Measurements from ENCODE around the gene CD40LG. TPM values are rescaled to one million over a fixed set of nuclear protein-coding genes. Genes with fewer than 3 reads are reported as not detected.

CD40LG gene
- polyA plus RNA-seq, 4 donors, result 0.34 to 0.97 (median 0.45) TPM; not detected in 1

DNA sequence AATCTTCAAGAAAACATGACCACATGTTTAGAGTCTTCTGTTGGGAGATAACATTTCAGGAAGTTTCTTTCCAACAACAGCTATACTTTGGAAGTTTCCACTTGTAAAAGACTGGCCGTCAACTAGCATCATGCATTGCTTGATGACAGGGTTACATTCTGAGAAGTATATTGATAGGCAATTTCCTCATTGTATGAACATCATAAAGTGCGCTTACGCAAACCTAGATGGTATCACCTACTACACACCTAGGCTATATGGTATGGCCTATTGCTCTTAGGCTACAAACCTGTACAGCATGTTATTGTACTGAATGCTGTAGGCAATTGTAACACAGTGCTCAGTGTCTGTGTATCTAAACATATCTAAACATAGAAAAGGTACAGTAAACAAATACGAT is 25.4 kb upstream of the CD40LG start:
- no peaks in the 10 kb centered on the region for H3K9me3 ChIP-seq (ENCODE audit: control insufficient read depth in 2 of 2, insufficient read depth in 1 of 2, low read depth in 1 of 2, low read length in 1 of 2)
- H3K4me1 ChIP-seq (ENCODE audit: control insufficient read depth in 3 of 3, insufficient read depth in 2 of 3, low read depth in 1 of 3, low read length in 2 of 3), result no peaks in the 10 kb centered on the region
- H3K27ac ChIP-seq (ENCODE audit: low read depth in 1 of 3, low read length in 2 of 3), result no peak overlapping the region
- FAIRE-seq (no peak), DNase-seq (no peak)
- no peak overlapping the region for H3K4me3 ChIP-seq (ENCODE audit: low read depth in 1 of 3, low read length in 3 of 3)
- peaks cover 0 to 3% (median 0%) of the 10 kb centered on the region in 3 donors for H3K27me3 ChIP-seq (ENCODE audit: control insufficient read depth in 3 of 3, insufficient read depth in 3 of 3, low read length in 3 of 3)
- no peaks in the 10 kb centered on the region for H3K36me3 ChIP-seq (ENCODE audit: control insufficient read depth in 3 of 3, insufficient read depth in 2 of 3, low read depth in 1 of 3, low read length in 3 of 3)
- 90 to 97% (median 93%) methylated on average over 4 of the region's 4 CpGs for WGBS, 3 donors

DNA sequence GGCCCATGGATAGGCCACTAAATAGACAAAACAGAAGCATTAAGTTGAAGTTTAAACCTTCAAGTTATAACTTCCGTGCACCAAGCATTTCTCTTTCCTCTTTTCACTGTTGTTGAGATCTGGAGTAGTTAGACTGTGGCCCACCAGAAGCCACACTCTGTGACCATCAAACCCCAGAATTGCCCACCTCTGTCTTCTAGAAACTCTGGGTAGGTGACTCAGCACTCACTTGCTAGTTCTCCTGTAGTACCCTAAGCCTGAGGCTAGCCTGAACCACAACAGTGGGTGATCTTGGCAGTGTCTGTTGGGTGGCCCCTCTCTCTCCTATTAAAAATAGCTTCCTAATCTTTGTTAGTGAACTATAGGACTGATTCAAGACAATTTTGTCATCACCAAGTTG is 24.6 kb upstream of the CD40LG start:
- Histone ChIP-seq H3K27ac (ENCODE audit: low read depth in 1 of 3, low read length in 2 of 3) (no peak overlapping the region), H3K4me1 (ENCODE audit: control insufficient read depth in 3 of 3, insufficient read depth in 2 of 3, low read depth in 1 of 3, low read length in 2 of 3) (no peaks in the 10 kb centered on the region), H3K27me3 (ENCODE audit: control insufficient read depth in 3 of 3, insufficient read depth in 3 of 3, low read length in 3 of 3) (peaks cover 0 to 1% (median 0%) of the 10 kb centered on the region in 3 donors), H3K9me3 (ENCODE audit: control insufficient read depth in 2 of 2, insufficient read depth in 1 of 2, low read depth in 1 of 2, low read length in 1 of 2) (no peaks in the 10 kb centered on the region), H3K36me3 (ENCODE audit: control insufficient read depth in 3 of 3, insufficient read depth in 2 of 3, low read depth in 1 of 3, low read length in 3 of 3) (no peaks in the 10 kb centered on the region), H3K4me3 (ENCODE audit: low read depth in 1 of 3, low read length in 3 of 3) (no peak overlapping the region)
- 81 to 83% (median 81%) methylated on average over 1 of the region's 1 CpG for WGBS, 3 donors
- FAIRE-seq, result no peak
- DNase-seq, result peak in 1 of 2 donors; percentile 13

DNA sequence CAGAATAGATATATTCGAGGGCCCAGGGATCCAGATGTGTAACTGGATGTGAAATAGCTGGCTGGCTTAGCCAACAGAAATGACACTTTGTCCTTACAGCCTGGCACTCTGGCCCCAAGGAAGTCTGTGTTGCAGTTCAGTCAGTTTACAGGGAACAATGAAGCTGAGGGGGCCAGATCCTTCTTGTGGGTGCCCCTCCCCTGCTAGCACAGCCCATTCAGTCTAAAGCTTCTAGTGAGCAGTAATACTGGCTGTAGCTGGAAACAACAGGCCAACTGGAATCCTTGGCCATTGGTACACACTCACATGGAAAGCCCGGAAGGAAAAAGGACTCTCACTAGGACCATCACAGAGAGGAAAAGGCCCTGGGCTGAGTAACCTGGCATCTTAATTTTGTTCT is 22.7 kb upstream of the CD40LG start:
- no peak overlapping the region for H3K27ac ChIP-seq (ENCODE audit: low read depth in 1 of 3, low read length in 2 of 3)
- DNase-seq (no peak), FAIRE-seq (no peak)
- no peaks in the 10 kb centered on the region for H3K9me3 ChIP-seq (ENCODE audit: control insufficient read depth in 2 of 2, insufficient read depth in 1 of 2, low read depth in 1 of 2, low read length in 1 of 2)
- no peaks in the 10 kb centered on the region for H3K36me3 ChIP-seq (ENCODE audit: control insufficient read depth in 3 of 3, insufficient read depth in 2 of 3, low read depth in 1 of 3, low read length in 3 of 3)
- 65 to 86% (median 75%) methylated on average over 2 of the region's 2 CpGs for WGBS, 3 donors
- H3K4me3 ChIP-seq (ENCODE audit: low read depth in 1 of 3, low read length in 3 of 3), result no peak overlapping the region
- H3K4me1 ChIP-seq (ENCODE audit: control insufficient read depth in 3 of 3, insufficient read depth in 2 of 3, low read depth in 1 of 3, low read length in 2 of 3), result no peaks in the 10 kb centered on the region
- H3K27me3 ChIP-seq (ENCODE audit: control insufficient read depth in 3 of 3, insufficient read depth in 3 of 3, low read length in 3 of 3), result no peaks in the 10 kb centered on the region

DNA sequence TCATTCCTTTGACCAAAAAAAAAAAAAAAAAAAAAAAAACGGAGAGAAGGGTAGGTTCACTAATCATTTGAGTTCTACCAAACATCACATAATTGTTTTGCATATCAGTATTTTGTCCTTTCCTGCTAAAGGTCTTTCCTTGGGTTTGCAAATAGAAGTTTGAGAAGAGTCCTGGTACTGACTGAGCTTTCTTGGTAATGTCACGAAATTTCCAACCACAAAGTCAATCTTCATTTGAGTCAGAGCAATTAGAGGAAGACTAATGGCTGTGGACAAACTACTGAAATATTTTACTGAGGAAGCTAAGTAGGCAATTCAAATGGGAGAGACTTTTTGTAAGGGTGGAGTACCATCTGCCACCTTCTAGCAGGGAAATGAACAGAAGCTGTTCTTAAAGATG is 21.7 kb upstream of the CD40LG start:
- Histone ChIP-seq H3K27me3 (ENCODE audit: control insufficient read depth in 3 of 3, insufficient read depth in 3 of 3, low read length in 3 of 3) (no peaks in the 10 kb centered on the region), H3K4me3 (ENCODE audit: low read depth in 1 of 3, low read length in 3 of 3) (no peak overlapping the region), H3K27ac (ENCODE audit: low read depth in 1 of 3, low read length in 2 of 3) (no peak overlapping the region), H3K36me3 (ENCODE audit: control insufficient read depth in 3 of 3, insufficient read depth in 2 of 3, low read depth in 1 of 3, low read length in 3 of 3) (no peaks in the 10 kb centered on the region), H3K4me1 (ENCODE audit: control insufficient read depth in 3 of 3, insufficient read depth in 2 of 3, low read depth in 1 of 3, low read length in 2 of 3) (no peaks in the 10 kb centered on the region), H3K9me3 (ENCODE audit: control insufficient read depth in 2 of 2, insufficient read depth in 1 of 2, low read depth in 1 of 2, low read length in 1 of 2) (no peaks in the 10 kb centered on the region)
- 38 to 58% (median 55%) methylated on average over 1 to 2 of the region's 2 CpGs for WGBS, 3 donors
- FAIRE-seq, result no peak
- DNase-seq, result no peak

DNA sequence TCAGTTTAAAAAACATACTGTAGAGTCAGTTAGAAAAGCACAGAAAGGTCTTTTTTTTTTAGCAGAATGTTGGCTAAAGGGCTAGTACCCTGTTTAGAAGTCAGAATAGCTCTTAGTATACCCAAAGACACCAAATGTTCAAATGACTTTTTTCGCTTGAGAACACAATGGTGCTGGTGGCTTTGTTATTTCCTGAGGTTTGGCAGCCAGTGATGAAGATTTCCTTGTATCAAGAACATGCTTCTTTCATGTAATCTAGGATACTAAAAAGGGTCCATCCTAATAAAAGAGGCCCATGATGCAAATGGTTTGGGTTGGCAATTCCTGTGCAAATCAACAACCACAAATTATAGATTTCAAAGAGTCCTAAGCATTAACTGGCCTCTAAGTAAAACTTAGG is 21.1 kb upstream of the CD40LG start:
- Histone ChIP-seq H3K27me3 (ENCODE audit: control insufficient read depth in 3 of 3, insufficient read depth in 3 of 3, low read length in 3 of 3) (no peaks in the 10 kb centered on the region), H3K27ac (ENCODE audit: low read depth in 1 of 3, low read length in 2 of 3) (no peak overlapping the region), H3K36me3 (ENCODE audit: control insufficient read depth in 3 of 3, insufficient read depth in 2 of 3, low read depth in 1 of 3, low read length in 3 of 3) (no peaks in the 10 kb centered on the region), H3K9me3 (ENCODE audit: control insufficient read depth in 2 of 2, insufficient read depth in 1 of 2, low read depth in 1 of 2, low read length in 1 of 2) (no peaks in the 10 kb centered on the region), H3K4me1 (ENCODE audit: control insufficient read depth in 3 of 3, insufficient read depth in 2 of 3, low read depth in 1 of 3, low read length in 2 of 3) (no peaks in the 10 kb centered on the region), H3K4me3 (ENCODE audit: low read depth in 1 of 3, low read length in 3 of 3) (no peak overlapping the region)
- peak in 1 of 2 donors; percentile 25 for DNase-seq
- WGBS, 3 donors, result 46 to 74% (median 65%) methylated on average over 1 of the region's 1 CpG
- no peak for FAIRE-seq

DNA sequence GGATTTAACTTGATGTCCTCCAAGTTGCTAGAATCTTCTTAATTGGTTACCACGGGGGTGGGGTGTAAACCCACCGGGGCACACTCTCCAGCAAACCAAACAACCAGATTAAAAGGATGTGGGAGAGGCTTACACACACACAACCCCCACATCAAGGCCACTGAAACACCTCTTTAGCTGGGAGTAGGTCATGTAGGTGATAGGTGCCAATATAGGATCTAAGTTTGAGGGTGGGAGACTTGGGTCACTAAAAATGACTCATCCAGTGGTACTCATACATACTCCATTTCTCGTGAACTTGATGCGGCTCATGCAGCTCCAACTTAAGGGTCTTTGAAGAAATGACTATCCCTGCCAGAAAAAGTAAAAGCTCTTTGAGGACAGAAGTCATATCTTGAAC is 20.5 kb upstream of the CD40LG start:
- Histone ChIP-seq H3K27me3 (ENCODE audit: control insufficient read depth in 3 of 3, insufficient read depth in 3 of 3, low read length in 3 of 3) (no peaks in the 10 kb centered on the region), H3K9me3 (ENCODE audit: control insufficient read depth in 2 of 2, insufficient read depth in 1 of 2, low read depth in 1 of 2, low read length in 1 of 2) (no peaks in the 10 kb centered on the region), H3K36me3 (ENCODE audit: control insufficient read depth in 3 of 3, insufficient read depth in 2 of 3, low read depth in 1 of 3, low read length in 3 of 3) (no peaks in the 10 kb centered on the region), H3K4me1 (ENCODE audit: control insufficient read depth in 3 of 3, insufficient read depth in 2 of 3, low read depth in 1 of 3, low read length in 2 of 3) (no peaks in the 10 kb centered on the region), H3K27ac (ENCODE audit: low read depth in 1 of 3, low read length in 2 of 3) (no peak overlapping the region), H3K4me3 (ENCODE audit: low read depth in 1 of 3, low read length in 3 of 3) (no peak overlapping the region)
- no peak for FAIRE-seq
- no peak for DNase-seq
- 54 to 63% (median 61%) methylated on average over 4 of the region's 4 CpGs for WGBS, 3 donors

- H3K27me3 ChIP-seq (ENCODE audit: control insufficient read depth in 3 of 3, insufficient read depth in 3 of 3, low read length in 3 of 3), result no peaks in the 10 kb centered on the region
- no peak for FAIRE-seq
- DNase-seq, result no peak
- H3K36me3 ChIP-seq (ENCODE audit: control insufficient read depth in 3 of 3, insufficient read depth in 2 of 3, low read depth in 1 of 3, low read length in 3 of 3), result no peaks in the 10 kb centered on the region
- no peak overlapping the region for H3K27ac ChIP-seq (ENCODE audit: low read depth in 1 of 3, low read length in 2 of 3)
- 46 to 61% (median 59%) methylated on average over 6 of the region's 6 CpGs for WGBS, 3 donors
- H3K9me3 ChIP-seq (ENCODE audit: control insufficient read depth in 2 of 2, insufficient read depth in 1 of 2, low read depth in 1 of 2, low read length in 1 of 2), result no peaks in the 10 kb centered on the region
- H3K4me3 ChIP-seq (ENCODE audit: low read depth in 1 of 3, low read length in 3 of 3), result no peak overlapping the region
- no peaks in the 10 kb centered on the region for H3K4me1 ChIP-seq (ENCODE audit: control insufficient read depth in 3 of 3, insufficient read depth in 2 of 3, low read depth in 1 of 3, low read length in 2 of 3)
Observed at GRCh38 chrX:136629084-136629750, 18.7 kb upstream of the CD40LG start.

- Histone ChIP-seq H3K4me1 (ENCODE audit: control insufficient read depth in 3 of 3, insufficient read depth in 2 of 3, low read depth in 1 of 3, low read length in 2 of 3) (no peaks in the 10 kb centered on the region), H3K9me3 (ENCODE audit: control insufficient read depth in 2 of 2, insufficient read depth in 1 of 2, low read depth in 1 of 2, low read length in 1 of 2) (no peaks in the 10 kb centered on the region), H3K27ac (ENCODE audit: low read depth in 1 of 3, low read length in 2 of 3) (no peak overlapping the region), H3K4me3 (ENCODE audit: low read depth in 1 of 3, low read length in 3 of 3) (no peak overlapping the region), H3K27me3 (ENCODE audit: control insufficient read depth in 3 of 3, insufficient read depth in 3 of 3, low read length in 3 of 3) (no peaks in the 10 kb centered on the region), H3K36me3 (ENCODE audit: control insufficient read depth in 3 of 3, insufficient read depth in 2 of 3, low read depth in 1 of 3, low read length in 3 of 3) (no peaks in the 10 kb centered on the region)
- FAIRE-seq, result no peak
- 20 to 59% (median 21%) methylated on average over 1 of the region's 1 CpG for WGBS, 3 donors
- no peak for DNase-seq
Observed at GRCh38 chrX:136630881-136631280, 17.1 kb upstream of the CD40LG start.

- no peak overlapping the region for H3K4me3 ChIP-seq (ENCODE audit: low read depth in 1 of 3, low read length in 3 of 3)
- no peaks in the 10 kb centered on the region for H3K36me3 ChIP-seq (ENCODE audit: control insufficient read depth in 3 of 3, insufficient read depth in 2 of 3, low read depth in 1 of 3, low read length in 3 of 3)
- FAIRE-seq (no peak), DNase-seq (peak in 1 of 2 donors; percentile 32)
- no peaks in the 10 kb centered on the region for H3K9me3 ChIP-seq (ENCODE audit: control insufficient read depth in 2 of 2, insufficient read depth in 1 of 2, low read depth in 1 of 2, low read length in 1 of 2)
- H3K4me1 ChIP-seq (ENCODE audit: control insufficient read depth in 3 of 3, insufficient read depth in 2 of 3, low read depth in 1 of 3, low read length in 2 of 3), result no peaks in the 10 kb centered on the region
- WGBS, 3 donors, result 61 to 84% (median 61%) methylated on average over 6 of the region's 6 CpGs
- H3K27ac ChIP-seq (ENCODE audit: low read depth in 1 of 3, low read length in 2 of 3), result no peak overlapping the region
- H3K27me3 ChIP-seq (ENCODE audit: control insufficient read depth in 3 of 3, insufficient read depth in 3 of 3, low read length in 3 of 3), result no peaks in the 10 kb centered on the region
Observed at GRCh38 chrX:136635235-136635634, 12.7 kb upstream of the CD40LG start.

Measured in small intestine (tissue), 7 donors.